ENCODE measurements around the gene ARL10.

Gene ARL10

DNA sequence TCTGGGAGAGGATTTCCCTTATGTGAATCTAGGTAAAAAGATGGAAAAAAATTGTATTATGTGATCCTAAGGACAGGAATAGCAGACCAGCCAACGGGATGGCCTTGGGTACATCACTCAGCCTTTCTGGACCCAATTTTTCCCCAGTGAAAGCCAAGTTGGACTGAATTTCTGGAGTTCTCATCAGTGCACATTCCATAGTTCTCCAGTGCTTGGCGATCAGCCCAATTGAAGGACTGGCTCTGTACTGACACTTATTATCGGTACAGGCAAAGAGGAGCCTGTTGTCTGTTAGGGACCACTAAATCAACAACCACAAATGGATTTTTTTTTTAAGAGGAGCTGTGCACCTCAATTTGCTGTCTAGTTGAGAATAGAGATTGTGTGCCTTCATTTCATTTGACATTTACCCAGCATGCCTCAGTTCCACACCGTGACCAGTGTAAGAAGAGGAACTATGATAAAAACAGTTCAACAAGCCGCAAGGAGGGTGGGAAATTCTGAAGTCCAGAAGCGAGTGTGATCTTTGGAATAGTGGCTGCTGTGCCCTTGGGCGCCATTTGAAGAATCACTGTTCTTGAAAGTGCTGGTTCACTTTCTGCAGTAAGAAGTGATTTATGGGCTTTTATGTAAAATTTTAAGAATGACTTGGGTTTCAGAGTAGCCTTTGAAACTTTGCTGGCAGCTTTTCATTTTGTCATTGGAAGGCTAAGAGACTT is 8.0 kb downstream of the ARL10 start:
- no peak overlapping the region for H3K4me3 ChIP-seq (ENCODE audit: control insufficient read depth in 1 of 7, extremely low read depth in 1 of 7, insufficient read depth in 4 of 7, low read depth in 2 of 7, low read length in 6 of 7)
- no peaks in the 10 kb centered on the region for H3K9me3 ChIP-seq (ENCODE audit: control extremely low read depth in 1 of 5, control insufficient read depth in 4 of 5, insufficient read depth in 2 of 5, low read depth in 1 of 5, low read length in 4 of 5)
- no peaks in the 10 kb centered on the region for H3K27me3 ChIP-seq (replicated peaks in 2 of 5; ENCODE audit: control insufficient read depth in 4 of 5, insufficient read depth in 5 of 5, low read length in 4 of 5)
- peaks cover 0 to 10% (median 2%) of the 10 kb centered on the region in 4 experiments for H3K4me1 ChIP-seq (ENCODE audit: control extremely low read depth in 1 of 4, control insufficient read depth in 4 of 4, insufficient read depth in 4 of 4, low read length in 3 of 4)
- H3K27ac ChIP-seq (ENCODE audit: insufficient read depth in 1 of 2, low read depth in 1 of 2, low read length in 2 of 2, poor library complexity in 1 of 2, severe bottlenecking in 2 of 2), result no peak overlapping the region
- peak in 2 of 3 donors; percentile 42 to 57 for DNase-seq
- peaks cover 0 to 22% (median 4%) of the 10 kb centered on the region in 4 experiments for H3K36me3 ChIP-seq (ENCODE audit: control insufficient read depth in 4 of 4, insufficient read depth in 4 of 4, low read length in 3 of 4)
- ChIA-PET CTCF (no interaction called here), POLR2A (interaction anchor here (0.6 to 0.8 kb wide), 2 partner anchors 9 to 12 kb away, joined by 3 read pairs; partner anchors contain the start of gene KIAA1191)
- 57% methylated on average over 6 of the region's 7 CpGs for WGBS (ENCODE audit: insufficient coverage)

DNA sequence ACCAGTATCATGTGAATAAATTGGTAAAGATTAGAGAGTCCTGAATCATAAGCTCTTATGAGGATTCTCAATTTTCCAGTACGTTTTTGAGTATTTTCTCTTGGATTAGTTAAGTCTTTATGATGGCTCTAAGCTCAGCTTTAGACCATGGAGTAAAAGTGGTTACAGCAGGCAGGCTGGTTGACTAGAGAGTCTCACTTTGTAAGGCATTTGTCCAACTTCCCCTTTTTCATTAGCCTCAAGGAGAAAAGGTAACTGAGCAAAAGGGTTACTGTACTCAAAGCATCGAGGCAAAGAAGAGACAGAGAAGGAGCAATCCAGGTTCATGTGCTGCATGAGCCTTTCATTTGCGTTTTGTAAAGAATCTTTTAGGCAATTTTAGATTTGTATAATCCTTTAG is 14.6 kb downstream of the ARL10 start:
- peaks cover 0 to 5% (median 2%) of the 10 kb centered on the region in 4 experiments for H3K4me1 ChIP-seq (ENCODE audit: control extremely low read depth in 1 of 4, control insufficient read depth in 4 of 4, insufficient read depth in 4 of 4, low read length in 3 of 4)
- H3K27me3 ChIP-seq (replicated peaks in 2 of 5; ENCODE audit: control insufficient read depth in 4 of 5, insufficient read depth in 5 of 5, low read length in 4 of 5), result no peaks in the 10 kb centered on the region
- 52% methylated on average over 3 of the region's 3 CpGs for WGBS (ENCODE audit: insufficient coverage)
- peaks cover 10 to 42% (median 41%) of the 10 kb centered on the region in 4 experiments for H3K36me3 ChIP-seq (ENCODE audit: control insufficient read depth in 4 of 4, insufficient read depth in 4 of 4, low read length in 3 of 4)
- ChIA-PET POLR2A (no interaction called here), CTCF (interaction anchor here (1.4 kb wide), 1 partner anchor 10 kb away, joined by 4 read pairs; no protein-coding TSS in a partner anchor)
- H3K27ac ChIP-seq (ENCODE audit: insufficient read depth in 1 of 2, low read depth in 1 of 2, low read length in 2 of 2, poor library complexity in 1 of 2, severe bottlenecking in 2 of 2), result no peak overlapping the region
- DNase-seq, result peak in 2 of 3 donors; percentile 60 to 62
- no peaks in the 10 kb centered on the region for H3K9me3 ChIP-seq (ENCODE audit: control extremely low read depth in 1 of 5, control insufficient read depth in 4 of 5, insufficient read depth in 2 of 5, low read depth in 1 of 5, low read length in 4 of 5)
- no peak overlapping the region for H3K4me3 ChIP-seq (ENCODE audit: control insufficient read depth in 1 of 7, extremely low read depth in 1 of 7, insufficient read depth in 4 of 7, low read depth in 2 of 7, low read length in 6 of 7)

- Histone ChIP-seq H3K36me3 (ENCODE audit: control insufficient read depth in 4 of 4, insufficient read depth in 4 of 4, low read length in 3 of 4) (peaks cover 19 to 55% (median 50%) of the 10 kb centered on the region in 4 experiments), H3K27ac (ENCODE audit: insufficient read depth in 1 of 2, low read depth in 1 of 2, low read length in 2 of 2, poor library complexity in 1 of 2, severe bottlenecking in 2 of 2) (no peak overlapping the region)
- CTCF ChIA-PET, result interaction anchor here (1.2 to 1.7 kb wide), 3 partner anchors 9 to 19 kb away, joined by 3 to 6 read pairs (median 4); partner anchors contain the start of gene KIAA1191
Measured at GRCh38 chr5:176381423-176381822, 16.1 kb downstream of the ARL10 start.

GRCh38 chr5:176381979-176382378 is 16.7 kb downstream of the ARL10 start:
- no peak overlapping the region for H3K4me3 ChIP-seq (ENCODE audit: control insufficient read depth in 1 of 7, extremely low read depth in 1 of 7, insufficient read depth in 4 of 7, low read depth in 2 of 7, low read length in 6 of 7)
- H3K9me3 ChIP-seq (ENCODE audit: control extremely low read depth in 1 of 5, control insufficient read depth in 4 of 5, insufficient read depth in 2 of 5, low read depth in 1 of 5, low read length in 4 of 5), result no peaks in the 10 kb centered on the region
- POLR2A ChIA-PET, result interaction anchor here (0.6 kb wide), 1 partner anchor 9 kb away, joined by 3 read pairs; no protein-coding TSS in a partner anchor
- H3K4me1 ChIP-seq (ENCODE audit: control extremely low read depth in 1 of 4, control insufficient read depth in 4 of 4, insufficient read depth in 4 of 4, low read length in 3 of 4), result peaks cover 0 to 11% (median 7%) of the 10 kb centered on the region in 4 experiments
- CTCF ChIA-PET, result interaction anchor here (1.2 to 1.7 kb wide), 3 partner anchors 8 to 20 kb away, joined by 3 to 6 read pairs (median 4); partner anchors contain the start of gene KIAA1191
- no peak overlapping the region for H3K27ac ChIP-seq (ENCODE audit: insufficient read depth in 1 of 2, low read depth in 1 of 2, low read length in 2 of 2, poor library complexity in 1 of 2, severe bottlenecking in 2 of 2)
- DNase-seq, result no peak
- H3K36me3 ChIP-seq (ENCODE audit: control insufficient read depth in 4 of 4, insufficient read depth in 4 of 4, low read length in 3 of 4), result peaks cover 21 to 59% (median 53%) of the 10 kb centered on the region in 4 experiments
- WGBS (ENCODE audit: insufficient coverage), result 93% methylated on average over 3 of the region's 3 CpGs
- H3K27me3 ChIP-seq (replicated peaks in 2 of 5; ENCODE audit: control insufficient read depth in 4 of 5, insufficient read depth in 5 of 5, low read length in 4 of 5), result no peaks in the 10 kb centered on the region

More at GRCh38 chr5:176381423-176381822, 16.1 kb downstream of the ARL10 start:
- Histone ChIP-seq H3K27me3 (replicated peaks in 2 of 5; ENCODE audit: control insufficient read depth in 4 of 5, insufficient read depth in 5 of 5, low read length in 4 of 5) (no peaks in the 10 kb centered on the region), H3K9me3 (ENCODE audit: control extremely low read depth in 1 of 5, control insufficient read depth in 4 of 5, insufficient read depth in 2 of 5, low read depth in 1 of 5, low read length in 4 of 5) (no peaks in the 10 kb centered on the region), H3K4me3 (ENCODE audit: control insufficient read depth in 1 of 7, extremely low read depth in 1 of 7, insufficient read depth in 4 of 7, low read depth in 2 of 7, low read length in 6 of 7) (no peak overlapping the region), H3K4me1 (ENCODE audit: control extremely low read depth in 1 of 4, control insufficient read depth in 4 of 4, insufficient read depth in 4 of 4, low read length in 3 of 4) (peaks cover 0 to 5% (median 4%) of the 10 kb centered on the region in 4 experiments)
- DNase-seq, result no peak
- 97% methylated on average over 3 of the region's 3 CpGs for WGBS (ENCODE audit: insufficient coverage)
- POLR2A ChIA-PET, result no interaction called here

GRCh38 chr5:176382721-176383120 is 17.4 kb downstream of the ARL10 start:
- Histone ChIP-seq H3K27me3 (replicated peaks in 2 of 5; ENCODE audit: control insufficient read depth in 4 of 5, insufficient read depth in 5 of 5, low read length in 4 of 5) (no peaks in the 10 kb centered on the region), H3K36me3 (ENCODE audit: control insufficient read depth in 4 of 4, insufficient read depth in 4 of 4, low read length in 3 of 4) (peaks cover 21 to 59% (median 53%) of the 10 kb centered on the region in 4 experiments), H3K27ac (ENCODE audit: insufficient read depth in 1 of 2, low read depth in 1 of 2, low read length in 2 of 2, poor library complexity in 1 of 2, severe bottlenecking in 2 of 2) (no peak overlapping the region), H3K4me1 (ENCODE audit: control extremely low read depth in 1 of 4, control insufficient read depth in 4 of 4, insufficient read depth in 4 of 4, low read length in 3 of 4) (peaks cover 2 to 18% (median 14%) of the 10 kb centered on the region in 4 experiments), H3K4me3 (ENCODE audit: control insufficient read depth in 1 of 7, extremely low read depth in 1 of 7, insufficient read depth in 4 of 7, low read depth in 2 of 7, low read length in 6 of 7) (no peak overlapping the region), H3K9me3 (ENCODE audit: control extremely low read depth in 1 of 5, control insufficient read depth in 4 of 5, insufficient read depth in 2 of 5, low read depth in 1 of 5, low read length in 4 of 5) (no peaks in the 10 kb centered on the region)
- DNase-seq, result no peak
- 94% methylated on average over 2 of the region's 3 CpGs for WGBS (ENCODE audit: insufficient coverage)
- ChIA-PET CTCF (interaction anchor here (1.7 kb wide), 1 partner anchor 21 kb away, joined by 6 read pairs; the partner anchor contains the start of gene KIAA1191), POLR2A (interaction anchor here (0.6 kb wide), 1 partner anchor 9 kb away, joined by 3 read pairs; no protein-coding TSS in a partner anchor)

GRCh38 chr5:176383248-176383905 is 18.1 kb downstream of the ARL10 start:
- H3K4me3 ChIP-seq (ENCODE audit: control insufficient read depth in 1 of 7, extremely low read depth in 1 of 7, insufficient read depth in 4 of 7, low read depth in 2 of 7, low read length in 6 of 7), result no peak overlapping the region
- 98% methylated on average over 9 of the region's 15 CpGs for WGBS (ENCODE audit: insufficient coverage)
- H3K4me1 ChIP-seq (ENCODE audit: control extremely low read depth in 1 of 4, control insufficient read depth in 4 of 4, insufficient read depth in 4 of 4, low read length in 3 of 4), result peaks cover 4 to 24% (median 16%) of the 10 kb centered on the region in 4 experiments
- H3K9me3 ChIP-seq (ENCODE audit: control extremely low read depth in 1 of 5, control insufficient read depth in 4 of 5, insufficient read depth in 2 of 5, low read depth in 1 of 5, low read length in 4 of 5), result no peaks in the 10 kb centered on the region
- no peak overlapping the region for H3K27ac ChIP-seq (ENCODE audit: insufficient read depth in 1 of 2, low read depth in 1 of 2, low read length in 2 of 2, poor library complexity in 1 of 2, severe bottlenecking in 2 of 2)
- ChIA-PET POLR2A (interaction anchor here (0.8 kb wide), 1 partner anchor 153 kb away, joined by 4 read pairs; the partner anchor contains the start of gene RNF44), CTCF (no interaction called here)
- H3K27me3 ChIP-seq (replicated peaks in 2 of 5; ENCODE audit: control insufficient read depth in 4 of 5, insufficient read depth in 5 of 5, low read length in 4 of 5), result no peaks in the 10 kb centered on the region
- no peak for DNase-seq
- H3K36me3 ChIP-seq (ENCODE audit: control insufficient read depth in 4 of 4, insufficient read depth in 4 of 4, low read length in 3 of 4), result peaks cover 21 to 59% (median 53%) of the 10 kb centered on the region in 4 experiments
